ENCODE measurements around the gene MARVELD1. TPM values are rescaled to one million over a fixed set of nuclear protein-coding genes. Genes with fewer than 3 reads are reported as not detected.
"Not testable (repeated sequence)": the region's sequence is repeated elsewhere in the genome, so short reads cannot be mapped to it uniquely, and the experiment has no call there.

The MARVELD1 gene
- total RNA-seq, 1 experiment from 2014 or later, result not detected

DNA sequence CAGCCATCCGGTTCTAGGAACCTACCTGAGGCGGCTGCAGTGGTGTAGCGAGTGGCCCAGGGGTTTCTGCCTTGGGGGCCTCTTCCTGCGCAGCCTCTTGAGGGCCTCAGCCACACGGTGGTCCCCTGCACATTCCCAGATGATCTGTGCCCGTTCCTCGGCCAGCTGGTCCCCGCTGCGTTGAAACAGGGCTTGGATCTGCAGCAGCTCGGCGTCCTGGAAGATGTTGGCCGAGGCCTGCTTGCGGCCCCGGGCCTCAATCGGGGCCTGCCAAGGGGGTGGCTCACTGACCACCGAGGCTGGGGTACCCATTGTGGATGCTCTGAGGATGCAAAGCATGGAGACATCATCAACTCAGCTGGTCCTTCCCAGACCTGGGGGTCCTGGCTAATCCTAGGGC is 33.9 kb upstream of the MARVELD1 start:
- no peaks in the 10 kb centered on the region for H4K20me1 ChIP-seq (ENCODE audit: insufficient read depth, low read depth, low read length)
- H2AFZ ChIP-seq (ENCODE audit: low read length), result no peak overlapping the region
- peaks cover 7% of the 10 kb centered on the region for H3K4me1 ChIP-seq (ENCODE audit: low read length)
- H3K79me2 ChIP-seq (ENCODE audit: low read length), result no peaks in the 10 kb centered on the region
- DNase-seq, result no peak
- no peak overlapping the region for H3K4me3 ChIP-seq (ENCODE audit: low read length)
- H3K4me2 ChIP-seq (ENCODE audit: low read depth, low read length, poor library complexity, severe bottlenecking), result no peak overlapping the region
- H3K9me3 ChIP-seq (ENCODE audit: low read length), result no peaks in the 10 kb centered on the region
- no peak overlapping the region for H3K27ac ChIP-seq (ENCODE audit: low read length)
- H3K9ac ChIP-seq (ENCODE audit: low read length), result no peak overlapping the region
- H3K36me3 ChIP-seq (ENCODE audit: insufficient read depth, low read length), result no peaks in the 10 kb centered on the region
- no peaks in the 10 kb centered on the region for H3K9me2 ChIP-seq (replicated peaks; ENCODE audit: insufficient read depth, low read length)
- no peaks in the 10 kb centered on the region for H3K27me3 ChIP-seq (ENCODE audit: low read length)

- no peaks in the 10 kb centered on the region for H3K79me2 ChIP-seq (ENCODE audit: low read length)
- H3K27me3 ChIP-seq (ENCODE audit: low read length), result no peaks in the 10 kb centered on the region
- no peak overlapping the region for H3K4me3 ChIP-seq (ENCODE audit: low read length)
- no peak overlapping the region for H2AFZ ChIP-seq (ENCODE audit: low read length)
- H3K4me1 ChIP-seq (ENCODE audit: low read length), result peaks cover 7% of the 10 kb centered on the region
- no peaks in the 10 kb centered on the region for H3K36me3 ChIP-seq (ENCODE audit: insufficient read depth, low read length)
- no peak overlapping the region for H3K4me2 ChIP-seq (ENCODE audit: low read depth, low read length, poor library complexity, severe bottlenecking)
- H3K9me2 ChIP-seq (replicated peaks; ENCODE audit: insufficient read depth, low read length), result no peaks in the 10 kb centered on the region
- H3K9me3 ChIP-seq (ENCODE audit: low read length), result no peaks in the 10 kb centered on the region
- no peak overlapping the region for H3K27ac ChIP-seq (ENCODE audit: low read length)
- no peaks in the 10 kb centered on the region for H4K20me1 ChIP-seq (ENCODE audit: insufficient read depth, low read depth, low read length)
- no peak for DNase-seq
- no peak overlapping the region for H3K9ac ChIP-seq (ENCODE audit: low read length)
Measured at GRCh38 chr10:97682042-97682441, 31.5 kb upstream of the MARVELD1 start.

GRCh38 chr10:97683556-97684367 is 29.8 kb upstream of the MARVELD1 start:
- Histone ChIP-seq H3K4me3 (ENCODE audit: low read length) (no peak overlapping the region), H3K36me3 (ENCODE audit: insufficient read depth, low read length) (no peaks in the 10 kb centered on the region), H3K27ac (ENCODE audit: low read length) (no peak overlapping the region), H2AFZ (ENCODE audit: low read length) (no peak overlapping the region), H4K20me1 (ENCODE audit: insufficient read depth, low read depth, low read length) (no peaks in the 10 kb centered on the region), H3K27me3 (ENCODE audit: low read length) (no peaks in the 10 kb centered on the region), H3K9me3 (ENCODE audit: low read length) (no peaks in the 10 kb centered on the region), H3K9me2 (replicated peaks; ENCODE audit: insufficient read depth, low read length) (no peaks in the 10 kb centered on the region), H3K4me2 (ENCODE audit: low read depth, low read length, poor library complexity, severe bottlenecking) (no peak overlapping the region), H3K79me2 (ENCODE audit: low read length) (no peaks in the 10 kb centered on the region), H3K9ac (ENCODE audit: low read length) (no peak overlapping the region), H3K4me1 (ENCODE audit: low read length) (peaks cover 11% of the 10 kb centered on the region)
- no peak for DNase-seq

DNA sequence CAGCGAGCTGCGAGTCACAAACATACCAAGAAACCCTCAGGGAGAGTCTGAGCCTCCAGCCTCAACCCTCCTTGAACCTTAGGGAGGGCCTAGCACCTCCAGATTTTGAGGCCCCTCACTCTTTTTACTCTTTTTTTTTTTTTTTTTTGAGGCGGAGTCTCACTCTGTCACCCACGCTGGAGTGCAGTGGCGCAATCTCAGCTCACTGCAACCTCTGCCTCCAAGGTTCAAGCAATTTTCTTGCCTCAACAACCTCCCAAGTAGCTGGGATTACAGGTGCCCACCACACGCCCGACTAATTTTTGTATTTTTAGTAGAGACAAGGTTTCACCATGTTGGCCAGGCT is 29.2 kb upstream of the MARVELD1 start:
- H3K27me3 ChIP-seq (ENCODE audit: low read length); H3K4me2 ChIP-seq (ENCODE audit: low read depth, low read length, poor library complexity, severe bottlenecking); H3K27ac ChIP-seq (ENCODE audit: low read length); DNase-seq; H3K4me3 ChIP-seq (ENCODE audit: low read length); H3K9me2 ChIP-seq (replicated peaks; ENCODE audit: insufficient read depth, low read length); H3K79me2 ChIP-seq (ENCODE audit: low read length); H2AFZ ChIP-seq (ENCODE audit: low read length); H3K9ac ChIP-seq (ENCODE audit: low read length); H4K20me1 ChIP-seq (ENCODE audit: insufficient read depth, low read depth, low read length); H3K36me3 ChIP-seq (ENCODE audit: insufficient read depth, low read length); H3K9me3 ChIP-seq (ENCODE audit: low read length): not testable (repeated sequence)
- peaks cover 11% of the 10 kb centered on the region for H3K4me1 ChIP-seq (ENCODE audit: low read length)

DNA sequence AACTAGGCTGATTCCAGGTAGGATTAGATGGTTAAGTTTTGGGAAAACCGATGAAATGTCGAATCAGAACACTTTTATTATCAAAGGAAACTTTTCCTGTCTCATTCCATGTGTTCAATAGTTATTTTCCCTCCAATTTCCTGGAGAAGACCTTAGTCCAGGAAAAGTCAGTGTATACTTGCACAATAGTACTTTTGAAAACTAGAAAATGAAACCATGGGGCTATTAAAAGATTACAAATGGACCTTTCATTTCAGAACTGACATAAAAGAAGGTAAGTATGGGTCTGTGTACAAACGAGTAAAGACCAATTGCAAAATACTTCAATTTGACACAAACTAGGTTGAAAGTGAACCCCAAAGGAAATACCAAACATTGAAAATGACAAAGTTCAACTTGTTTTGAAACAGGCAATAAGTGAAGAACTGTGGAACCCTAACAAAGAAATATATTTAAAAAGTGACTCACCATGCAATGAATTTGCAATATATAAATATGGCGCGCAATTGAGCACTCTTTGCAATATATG is 28.6 kb upstream of the MARVELD1 start:
- Histone ChIP-seq H2AFZ (ENCODE audit: low read length) (no peak overlapping the region), H3K79me2 (ENCODE audit: low read length) (no peaks in the 10 kb centered on the region), H3K9ac (ENCODE audit: low read length) (no peak overlapping the region), H3K4me1 (ENCODE audit: low read length) (peaks cover 11% of the 10 kb centered on the region), H3K27ac (ENCODE audit: low read length) (no peak overlapping the region), H3K9me2 (replicated peaks; ENCODE audit: insufficient read depth, low read length) (no peaks in the 10 kb centered on the region), H3K4me3 (ENCODE audit: low read length) (no peak overlapping the region), H4K20me1 (ENCODE audit: insufficient read depth, low read depth, low read length) (no peaks in the 10 kb centered on the region), H3K36me3 (ENCODE audit: insufficient read depth, low read length) (no peaks in the 10 kb centered on the region), H3K27me3 (ENCODE audit: low read length) (no peaks in the 10 kb centered on the region), H3K4me2 (ENCODE audit: low read depth, low read length, poor library complexity, severe bottlenecking) (no peak overlapping the region), H3K9me3 (ENCODE audit: low read length) (no peaks in the 10 kb centered on the region)
- DNase-seq, result no peak

DNA sequence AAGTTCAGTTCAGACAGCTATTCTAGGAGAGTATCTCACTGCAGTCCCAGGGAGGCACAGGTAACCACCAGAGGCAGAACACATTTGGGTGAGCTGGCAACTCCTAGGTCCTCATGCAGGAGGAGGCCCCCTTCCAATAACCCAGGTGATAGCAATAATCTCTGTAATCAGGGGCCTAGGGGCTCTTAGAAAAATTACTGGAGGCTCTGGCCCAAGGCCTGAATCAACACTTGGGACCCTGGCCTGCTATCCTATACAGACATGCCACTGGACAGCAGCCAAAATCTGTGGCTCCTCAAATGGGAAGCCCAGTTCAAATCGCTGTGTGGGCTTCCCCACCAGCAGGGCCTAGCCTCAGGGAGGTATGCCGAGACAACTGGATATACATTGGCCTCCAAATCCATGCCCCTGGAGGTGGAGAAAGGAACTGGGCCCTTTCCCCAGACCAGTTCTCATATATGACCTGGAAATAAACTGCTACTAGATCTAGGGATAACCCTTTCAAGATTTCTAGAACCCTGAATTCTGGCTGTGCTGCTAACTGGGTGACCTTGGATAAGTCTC is 28.1 kb upstream of the MARVELD1 start:
- Histone ChIP-seq H3K4me1 (ENCODE audit: low read length) (peaks cover 11% of the 10 kb centered on the region), H3K36me3 (ENCODE audit: insufficient read depth, low read length) (no peaks in the 10 kb centered on the region), H3K79me2 (ENCODE audit: low read length) (no peaks in the 10 kb centered on the region), H3K9me2 (replicated peaks; ENCODE audit: insufficient read depth, low read length) (no peaks in the 10 kb centered on the region), H3K9ac (ENCODE audit: low read length) (no peak overlapping the region), H3K9me3 (ENCODE audit: low read length) (no peaks in the 10 kb centered on the region), H3K4me3 (ENCODE audit: low read length) (no peak overlapping the region), H3K27ac (ENCODE audit: low read length) (no peak overlapping the region), H2AFZ (ENCODE audit: low read length) (no peak overlapping the region), H4K20me1 (ENCODE audit: insufficient read depth, low read depth, low read length) (no peaks in the 10 kb centered on the region), H3K27me3 (ENCODE audit: low read length) (no peaks in the 10 kb centered on the region), H3K4me2 (ENCODE audit: low read depth, low read length, poor library complexity, severe bottlenecking) (no peak overlapping the region)
- DNase-seq, result no peak

- no peak overlapping the region for H2AFZ ChIP-seq (ENCODE audit: low read length)
- H4K20me1 ChIP-seq (ENCODE audit: insufficient read depth, low read depth, low read length), result no peaks in the 10 kb centered on the region
- H3K4me1 ChIP-seq (ENCODE audit: low read length), result peaks cover 11% of the 10 kb centered on the region
- H3K27ac ChIP-seq (ENCODE audit: low read length), result no peak overlapping the region
- no peaks in the 10 kb centered on the region for H3K79me2 ChIP-seq (ENCODE audit: low read length)
- H3K9me3 ChIP-seq (ENCODE audit: low read length), result no peaks in the 10 kb centered on the region
- peak overlapping the region; percentile 34; the same call in 1 of the 2 replicates for H3K4me3 ChIP-seq (ENCODE audit: low read length)
- DNase-seq, result no peak
- no peaks in the 10 kb centered on the region for H3K27me3 ChIP-seq (ENCODE audit: low read length)
- no peaks in the 10 kb centered on the region for H3K9me2 ChIP-seq (replicated peaks; ENCODE audit: insufficient read depth, low read length)
- no peak overlapping the region for H3K9ac ChIP-seq (ENCODE audit: low read length)
- H3K36me3 ChIP-seq (ENCODE audit: insufficient read depth, low read length), result no peaks in the 10 kb centered on the region
- H3K4me2 ChIP-seq (ENCODE audit: low read depth, low read length, poor library complexity, severe bottlenecking), result no peak overlapping the region
Measured at GRCh38 chr10:97686301-97686961, 27.1 kb upstream of the MARVELD1 start.
